PC-9 (cell line): ENCODE measurements around the gene ZNF609.

Source experiments
- CTCF ChIP-seq: fragments of 200-600 bp; sonication (generic); conservative IDR thresholded peaks from 2 replicates; pipeline ENCODE4 v1.6.1; 2017; ENCODE audit warnings: mixed run types, antibody characterized with exemption, mild to moderate bottlenecking, moderate library complexity
- EZH2 ChIP-seq: fragments of 200-600 bp; sonication (generic); IDR thresholded peaks from 2 replicates; pipeline ENCODE4 v1.8.0; 2017; ENCODE audit warnings: antibody characterized with exemption, low read depth

GRCh38 chr15:64720188-64720587 is 259.8 kb downstream of the ZNF609 start:
- TF ChIP-seq CTCF (no peak), EZH2 (no peak)
